Medulla oblongata (tissue), 1 donor: ENCODE results near the gene HADHB.
A peak's percentile ranks its signal among the peaks of the same experiment; 100 is the strongest.
"Not testable (repeated sequence)": the region's sequence is repeated elsewhere in the genome, so short reads cannot be mapped to it uniquely, and the experiment has no call there.

ENCODE experiments used
- DNase-seq: peaks from one replicate; pipeline ENCODE4 v3.0.0-alpha.2; 2015; ENCODE audit errors: extremely low spot score

HADHB gene

DNA sequence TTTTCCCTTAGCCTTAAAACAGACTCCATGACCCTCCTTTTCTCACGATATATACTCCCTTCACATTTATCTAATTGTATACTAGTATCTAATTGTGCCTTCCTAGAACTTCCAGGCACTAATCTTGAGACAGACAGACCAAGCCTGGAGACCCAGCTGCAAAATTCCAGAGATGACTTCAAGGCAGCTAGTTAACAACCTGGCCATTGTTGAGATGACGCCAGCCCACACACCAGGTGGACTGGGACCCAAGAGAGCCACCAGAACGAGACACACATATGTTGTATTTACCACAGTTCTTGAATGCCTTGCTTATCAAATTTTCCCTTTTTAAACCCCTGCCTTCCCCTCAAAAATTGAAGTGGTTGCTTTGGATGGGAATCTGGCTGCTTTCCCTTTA is 52.3 kb downstream of the HADHB start:
- no peak for DNase-seq

DNA sequence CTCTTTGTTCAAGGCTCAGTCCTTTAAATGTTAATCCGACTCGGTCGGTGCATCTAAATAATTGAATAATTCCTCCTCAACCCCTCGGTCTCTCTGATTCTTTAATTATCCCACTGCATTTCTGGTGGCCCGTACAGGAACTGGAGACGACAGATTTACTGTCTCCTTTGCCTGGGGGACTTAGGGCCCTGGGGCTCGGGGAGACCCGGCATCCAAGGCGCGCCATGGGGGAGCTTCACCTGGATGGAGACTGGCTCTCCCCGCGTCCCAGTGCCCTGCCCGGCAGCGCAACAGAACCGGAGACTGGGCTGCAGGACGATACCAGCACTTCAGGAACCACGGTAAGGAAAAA is 53.5 kb downstream of the HADHB start:
- DNase-seq, result peak; percentile 4

DNA sequence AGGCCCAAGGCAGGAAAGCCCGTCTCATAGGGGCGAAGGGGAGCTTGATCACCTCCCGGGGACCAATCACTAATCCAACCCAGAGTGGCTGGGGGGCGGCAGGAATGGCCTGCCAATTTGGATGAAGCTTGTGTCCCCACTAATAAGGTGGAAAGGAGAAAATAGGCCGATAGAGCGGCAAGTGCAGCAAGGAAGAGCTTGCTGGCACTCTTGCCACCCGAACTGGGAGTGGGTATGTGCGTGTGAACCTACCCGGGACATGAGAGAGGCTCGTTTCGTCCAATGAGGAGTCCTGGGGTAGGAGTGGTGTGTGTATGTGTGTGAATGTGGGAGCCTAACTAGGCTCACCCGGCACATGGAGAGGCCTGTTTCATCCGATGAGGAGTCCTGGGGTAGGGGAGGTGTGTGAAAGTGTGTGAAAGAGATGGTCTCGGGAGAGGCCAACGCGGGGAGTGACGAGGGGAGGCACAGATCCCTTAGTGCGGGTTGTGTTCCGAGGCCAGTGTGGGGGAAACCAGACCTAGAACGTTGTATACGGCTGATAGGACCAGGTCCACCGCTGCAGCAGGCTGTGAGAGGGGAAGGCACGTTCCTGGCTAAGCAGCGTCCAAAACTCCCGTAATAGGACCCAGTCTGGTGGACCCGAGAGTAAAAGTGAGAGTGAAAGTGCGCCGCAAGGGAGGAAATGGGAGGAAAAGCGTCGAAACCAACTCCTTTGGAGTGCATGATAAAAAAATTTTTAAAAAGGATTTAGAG is 54.1 kb downstream of the HADHB start:
- peak; percentile 63 for DNase-seq

DNA sequence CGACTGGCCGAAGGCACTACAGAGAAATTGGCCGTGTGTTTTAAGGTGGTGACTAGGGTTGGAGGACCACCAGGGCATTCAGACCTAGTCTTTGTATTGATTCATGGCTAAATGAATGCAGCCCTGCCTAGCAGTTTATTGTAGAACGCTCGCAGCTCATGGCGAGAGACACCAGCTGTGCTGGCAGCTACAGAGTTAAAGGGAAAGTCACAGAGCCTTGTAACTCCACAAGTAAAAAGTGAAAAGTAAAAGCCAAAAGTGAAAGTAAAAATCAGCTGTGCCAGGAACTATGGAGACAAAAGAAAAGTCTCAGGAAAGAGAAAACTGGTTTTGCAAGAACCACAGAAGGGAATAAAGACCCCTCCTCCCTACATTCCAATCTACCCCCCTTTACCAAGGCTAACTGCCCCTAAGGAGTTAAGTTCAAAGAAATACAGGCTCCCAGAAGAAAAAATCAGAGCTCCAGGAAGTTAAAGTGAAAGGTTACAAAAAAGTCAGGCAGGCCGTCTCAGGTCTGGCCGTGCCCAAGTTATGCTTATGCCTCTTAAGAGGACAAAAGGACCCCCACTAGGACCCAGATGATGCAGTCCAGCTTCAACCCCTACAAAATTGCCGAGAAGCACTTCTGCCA is 54.8 kb downstream of the HADHB start:
- peak; percentile 47 for DNase-seq

DNA sequence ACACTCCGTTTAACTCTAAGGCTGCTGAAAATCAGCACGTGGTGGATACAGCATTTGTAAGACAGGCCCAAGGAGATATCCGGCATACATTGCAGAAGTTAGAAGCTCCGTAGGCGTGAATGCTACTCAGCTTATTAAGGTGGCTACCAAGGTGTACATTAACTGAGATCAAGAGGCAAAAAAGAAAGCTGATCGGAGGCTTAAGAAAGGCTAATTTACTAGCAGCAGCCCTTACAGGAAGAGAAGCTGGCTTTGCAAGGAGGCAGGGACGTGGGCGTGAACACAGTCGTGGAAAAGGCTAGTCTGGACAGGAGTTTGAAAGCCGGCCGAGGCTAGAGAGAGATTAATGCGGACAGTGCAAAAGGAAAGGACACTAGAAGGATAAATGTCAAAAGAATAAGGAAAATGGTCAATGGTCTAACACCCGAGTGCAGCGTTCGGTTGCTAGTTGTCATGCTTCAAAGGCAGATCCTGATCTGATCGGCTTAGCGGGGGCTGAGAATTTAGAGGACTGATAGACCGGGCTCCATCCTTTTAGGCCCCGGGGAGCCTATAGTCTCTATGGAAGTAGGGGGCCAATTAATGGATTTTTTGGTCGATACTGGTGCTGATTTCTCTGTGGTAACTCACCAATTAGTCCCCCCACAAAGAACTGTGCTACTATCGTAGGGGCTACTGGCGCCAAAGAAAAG is 55.6 kb downstream of the HADHB start:
- peak; percentile 31 for DNase-seq

DNA sequence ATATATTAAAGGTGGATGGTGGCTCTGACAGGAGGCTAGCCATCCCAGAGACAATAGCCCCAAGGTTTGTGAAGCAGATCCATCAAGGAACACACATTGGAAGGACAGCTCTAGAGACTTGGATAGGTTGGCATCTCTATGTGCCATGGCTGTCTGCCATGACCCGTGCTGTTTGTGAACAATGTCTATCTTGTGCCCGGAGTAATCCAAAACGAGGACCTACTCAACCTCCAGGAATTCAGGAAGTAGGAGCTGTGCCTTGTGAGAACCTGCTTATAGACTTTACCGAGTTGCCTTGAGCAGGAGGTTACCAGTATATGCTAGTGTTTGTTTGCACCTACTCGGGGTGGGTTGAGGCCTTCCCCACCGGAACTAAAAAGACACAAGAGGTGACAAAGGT is 58.1 kb downstream of the HADHB start:
- DNase-seq, result no peak

DNA sequence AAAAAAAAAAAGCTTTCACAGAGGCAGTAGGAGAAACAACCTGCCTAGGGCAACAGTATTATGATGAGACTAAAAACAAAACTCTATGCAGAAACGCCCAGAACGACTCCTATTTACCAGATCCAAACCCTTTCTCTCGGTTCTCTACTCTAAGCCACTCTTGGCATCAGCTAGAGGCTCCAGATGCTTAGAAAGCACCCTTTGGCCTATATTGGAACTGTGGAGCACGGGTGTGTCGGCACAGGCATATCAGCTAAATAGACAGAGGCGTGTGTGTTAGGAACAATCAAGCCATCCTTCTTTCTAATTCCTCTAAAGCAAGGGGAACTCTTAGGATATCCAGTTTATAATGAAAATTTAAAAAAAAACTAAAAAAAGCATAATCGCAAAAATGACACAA is 60.4 kb downstream of the HADHB start:
- not testable (repeated sequence) for DNase-seq

DNA sequence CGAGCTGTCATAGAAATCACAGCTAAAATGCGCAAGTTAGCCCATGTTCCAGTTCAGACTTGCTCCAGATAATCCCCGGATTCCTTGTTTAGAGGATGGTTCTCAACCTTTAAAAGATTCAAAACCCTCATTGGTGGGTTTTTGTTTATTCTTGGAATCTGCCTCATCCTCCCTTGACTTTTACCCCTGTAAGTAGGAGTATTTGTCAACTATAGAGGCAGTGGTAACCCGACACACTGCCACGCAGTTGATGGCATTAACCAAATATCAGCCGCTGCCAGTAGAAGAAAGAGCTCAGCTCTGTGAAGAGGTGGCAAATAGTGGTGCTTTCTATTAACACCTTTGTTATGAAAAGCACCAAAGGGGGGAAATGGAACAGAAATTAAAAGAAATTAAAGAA is 60.8 kb downstream of the HADHB start:
- DNase-seq, result no peak

DNA sequence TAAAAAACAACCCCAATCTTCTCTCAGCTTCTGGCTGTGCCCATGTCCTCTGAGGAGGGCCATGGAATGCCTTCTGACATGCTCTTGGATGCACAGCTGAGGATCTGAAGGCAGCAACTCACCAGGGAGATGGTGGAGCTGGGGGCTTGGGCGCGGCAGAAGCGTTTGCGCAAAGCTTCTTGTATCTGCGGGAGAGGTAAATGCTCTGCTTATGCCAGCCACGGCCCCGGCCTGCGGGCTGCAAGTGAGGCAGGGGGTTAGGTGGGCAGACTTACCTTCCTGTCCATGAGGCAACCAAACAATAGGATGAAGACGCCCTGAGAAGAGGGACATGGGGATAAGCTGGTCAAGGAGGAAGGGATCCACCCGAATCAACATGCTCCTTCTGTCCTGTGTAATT is 65.2 kb downstream of the HADHB start:
- DNase-seq, result no peak

DNA sequence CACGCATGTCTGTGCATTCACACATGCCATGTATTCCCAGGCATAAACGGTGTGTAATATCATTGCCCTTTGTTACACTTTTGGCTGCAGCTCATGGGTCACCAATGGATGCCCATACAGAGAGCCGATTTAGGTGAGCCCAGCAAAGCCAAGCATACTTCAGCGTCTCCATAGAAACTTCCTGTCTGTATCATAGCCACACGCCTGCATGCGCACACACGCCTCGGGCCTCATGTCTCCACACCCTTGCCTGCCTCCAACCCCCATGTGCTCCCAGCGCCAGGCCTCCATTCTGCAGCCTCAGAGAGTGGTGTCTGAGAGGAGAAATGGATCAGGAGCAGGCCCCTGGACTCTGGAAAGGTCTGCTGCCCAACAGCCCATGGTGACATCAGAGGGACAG is 67.7 kb downstream of the HADHB start:
- no peak for DNase-seq

DNA sequence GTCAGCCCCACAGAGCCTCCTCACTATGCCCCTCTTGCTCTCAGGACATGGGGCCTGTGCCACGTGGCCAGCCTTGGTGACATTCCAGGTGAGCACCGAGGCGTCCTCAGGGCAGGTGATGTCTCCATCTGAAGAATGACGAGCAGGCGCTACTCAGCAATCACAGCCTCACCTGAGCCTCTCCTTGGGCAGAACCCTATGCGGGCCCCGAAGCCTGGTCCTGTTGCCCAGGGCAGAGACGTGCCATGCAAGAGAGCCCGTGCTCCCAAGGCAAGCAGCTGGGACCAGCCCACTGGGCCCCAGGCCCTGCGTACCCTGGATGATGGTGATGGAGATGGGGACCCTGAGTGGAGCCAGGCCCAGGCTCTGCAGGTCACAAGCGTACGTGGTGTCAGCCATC is 68.7 kb downstream of the HADHB start:
- DNase-seq, result no peak

DNA sequence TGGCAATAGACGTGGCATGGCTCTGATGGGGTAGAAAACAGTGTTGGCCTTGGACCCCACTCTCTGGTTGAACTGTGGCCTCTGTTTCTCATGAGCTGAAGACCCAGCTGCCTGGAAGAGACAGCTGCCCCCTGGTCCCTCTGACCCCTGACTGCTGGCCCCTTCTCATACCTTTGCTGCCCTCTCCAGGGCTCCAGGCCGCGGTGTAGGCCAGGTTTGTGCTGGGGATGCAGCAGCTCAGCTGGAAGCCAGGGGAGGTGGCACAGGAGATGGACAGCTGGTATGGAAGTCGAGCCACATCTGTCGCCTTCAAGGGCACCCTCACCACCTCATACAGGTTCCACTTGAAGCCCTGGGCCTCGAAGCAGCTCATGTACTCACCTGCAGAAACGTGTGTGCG is 69.5 kb downstream of the HADHB start:
- no peak for DNase-seq

DNA sequence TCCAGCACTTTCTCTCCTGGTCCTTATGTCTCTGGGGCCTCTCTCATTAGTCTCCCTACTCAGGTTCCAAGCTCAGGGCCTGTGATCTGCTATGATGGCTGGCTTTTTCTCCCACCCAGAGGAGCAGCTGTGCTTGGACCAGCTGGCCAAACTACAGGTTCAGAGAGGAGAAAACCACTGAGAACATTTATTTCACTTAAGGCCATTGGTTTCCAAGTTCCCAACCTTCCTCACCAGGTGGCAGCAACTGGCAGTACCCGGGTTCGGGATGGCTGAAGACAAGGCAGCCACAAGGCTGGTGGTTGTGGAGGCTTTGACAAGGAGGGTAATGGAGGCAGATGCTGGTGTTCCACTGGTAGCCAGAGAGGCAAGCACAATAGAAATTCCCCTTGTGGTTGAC is 71.3 kb downstream of the HADHB start:
- no peak for DNase-seq

DNA sequence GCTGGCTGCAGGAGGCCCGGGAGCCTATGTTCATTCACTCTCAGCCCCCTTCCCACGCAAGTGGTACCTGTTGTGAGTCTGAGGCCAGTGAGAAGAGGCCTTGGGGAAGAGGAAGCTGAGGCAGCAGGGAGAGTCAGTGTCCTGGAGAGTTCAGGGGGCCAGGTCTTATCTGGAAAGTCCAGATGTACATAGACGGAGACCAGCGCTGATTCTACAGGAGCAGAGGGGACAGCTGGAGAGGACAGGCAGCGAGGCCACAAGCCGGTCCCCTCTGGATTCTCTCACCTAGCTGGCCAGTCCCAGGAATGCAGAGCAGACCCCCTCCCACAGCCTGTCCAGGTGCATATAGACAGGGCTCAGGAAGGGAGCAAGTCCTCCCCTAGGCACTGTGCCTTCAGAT is 72.1 kb downstream of the HADHB start:
- DNase-seq, result no peak

DNA sequence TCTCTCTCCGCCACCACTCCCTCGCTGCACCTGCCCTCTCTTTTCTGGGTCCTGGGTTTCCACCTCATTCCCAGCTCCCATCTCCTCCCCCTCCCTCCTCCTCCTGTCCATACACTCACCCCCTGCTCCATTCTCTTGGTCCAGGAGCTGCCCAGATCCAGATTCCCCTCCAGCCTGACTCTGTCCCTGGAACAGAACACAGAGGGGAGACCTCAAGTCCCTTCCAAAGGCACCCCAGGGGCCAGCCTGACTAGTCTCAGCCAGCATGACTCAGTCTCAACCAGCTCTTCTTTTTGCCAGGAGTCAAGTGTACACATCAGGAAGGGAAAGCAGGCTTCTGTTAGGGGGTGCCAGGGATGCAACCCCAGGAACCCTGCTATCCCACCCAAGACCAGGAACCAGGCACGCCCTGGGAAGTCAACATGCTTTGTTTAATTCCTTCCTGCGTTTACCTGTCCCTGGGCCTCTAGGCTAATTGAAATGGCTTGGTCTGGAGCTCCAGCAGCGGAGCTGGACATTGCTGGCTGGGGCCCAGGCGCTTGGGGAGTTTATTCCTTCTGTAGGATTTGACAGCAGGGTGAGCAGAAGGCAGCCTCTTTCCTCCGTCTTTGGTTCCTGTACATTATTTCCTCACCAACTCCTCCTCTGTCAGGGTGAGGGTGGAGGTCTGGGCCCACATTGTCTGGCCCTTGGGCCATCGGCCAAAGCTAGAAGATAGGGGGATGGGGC is 72.8 kb downstream of the HADHB start:
- DNase-seq, result no peak

DNA sequence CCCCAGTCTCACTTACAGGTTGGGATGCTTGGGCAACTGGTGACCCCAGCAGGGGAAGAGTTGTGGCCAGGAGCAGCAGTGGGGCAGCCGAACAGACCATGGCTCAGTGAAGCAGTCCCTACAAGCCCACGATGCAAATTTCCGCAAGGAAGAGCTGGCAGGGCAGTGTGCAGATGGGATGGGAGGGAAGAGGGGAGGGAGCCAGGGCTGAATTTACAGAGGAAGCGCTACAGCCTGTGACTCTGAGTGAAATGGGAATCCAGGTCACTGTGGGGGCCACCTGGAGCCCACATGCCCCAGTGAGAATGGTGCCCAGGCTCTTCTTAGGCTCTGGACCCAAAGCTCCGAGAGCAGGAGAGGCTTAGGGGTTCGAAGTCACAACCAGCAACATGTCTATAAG is 74.2 kb downstream of the HADHB start:
- DNase-seq, result no peak

DNA sequence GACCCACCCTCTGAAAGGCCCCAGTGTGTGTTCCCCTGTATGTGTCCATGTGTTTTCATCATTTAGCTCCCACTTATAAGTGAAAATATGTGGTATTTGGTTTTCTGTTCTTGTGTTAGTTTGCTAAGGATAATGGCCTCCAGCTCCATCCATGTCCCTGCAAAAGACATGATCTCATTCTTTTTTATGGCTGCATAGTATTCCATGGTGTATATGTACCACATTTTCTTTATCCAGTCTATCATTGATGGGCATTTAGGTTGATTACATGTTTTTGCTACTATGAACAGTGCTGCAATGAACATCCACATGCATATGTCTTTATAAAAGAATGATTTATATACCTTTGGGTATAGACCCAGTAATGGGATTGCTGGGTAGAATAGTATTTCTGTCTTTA is 79.7 kb downstream of the HADHB start:
- not testable (repeated sequence) for DNase-seq

DNA sequence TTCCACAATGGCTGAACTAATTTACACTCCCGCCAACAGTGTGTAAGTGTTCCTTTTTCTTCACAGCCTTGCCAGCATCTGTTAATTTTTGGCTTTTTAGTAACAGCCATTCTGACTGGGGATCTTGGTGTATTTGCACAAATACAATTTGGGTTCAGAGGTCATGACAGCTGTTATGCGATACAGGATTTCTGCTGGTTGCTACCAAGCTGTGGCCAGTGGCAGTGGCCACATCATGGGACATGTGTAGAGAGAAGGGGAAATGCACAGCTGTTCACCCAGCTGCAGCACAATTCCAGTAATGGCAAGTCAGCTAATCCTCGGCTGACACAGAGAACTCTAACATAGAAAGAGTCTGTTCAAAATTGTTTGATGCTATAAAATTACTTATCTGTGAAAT is 80.2 kb downstream of the HADHB start:
- no peak for DNase-seq

DNA sequence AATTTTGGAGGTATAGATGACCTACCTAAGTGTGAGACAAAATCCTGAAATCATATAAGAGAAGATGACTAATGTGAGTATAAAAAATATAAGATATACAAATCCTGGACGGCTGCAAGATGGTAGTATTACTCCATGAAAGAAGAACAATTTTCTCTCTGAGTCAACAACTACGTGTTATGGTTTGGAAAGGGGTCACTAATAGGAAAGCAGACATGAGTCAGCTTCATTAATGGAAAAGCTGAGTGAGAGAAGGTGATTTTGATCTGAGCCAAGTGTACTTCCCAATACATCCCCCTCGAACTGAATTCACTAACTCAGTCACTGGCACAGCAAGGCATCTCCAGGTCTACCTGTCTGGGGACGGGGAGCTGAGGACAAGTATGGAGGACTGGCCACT is 81.1 kb downstream of the HADHB start:
- DNase-seq, result no peak

DNA sequence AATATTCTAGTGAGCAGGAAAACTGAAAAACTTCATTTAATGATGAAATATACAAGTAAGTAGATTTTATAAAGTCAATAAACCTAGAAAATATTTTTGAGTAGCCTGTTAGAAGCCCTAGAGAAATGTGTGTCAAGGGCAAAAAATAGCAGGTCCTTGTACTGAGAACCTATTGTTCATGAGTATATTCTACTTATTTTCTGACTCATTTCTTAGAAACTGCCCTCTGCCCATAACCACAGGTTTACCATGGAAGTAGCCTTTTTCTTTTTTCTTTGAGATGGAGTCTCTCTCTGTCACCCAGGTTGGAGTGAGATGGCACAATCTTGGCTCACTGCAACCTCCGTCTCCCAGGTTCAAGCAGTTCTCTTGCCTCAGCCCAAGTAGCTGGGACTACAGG is 81.8 kb downstream of the HADHB start:
- DNase-seq, result no peak

DNA sequence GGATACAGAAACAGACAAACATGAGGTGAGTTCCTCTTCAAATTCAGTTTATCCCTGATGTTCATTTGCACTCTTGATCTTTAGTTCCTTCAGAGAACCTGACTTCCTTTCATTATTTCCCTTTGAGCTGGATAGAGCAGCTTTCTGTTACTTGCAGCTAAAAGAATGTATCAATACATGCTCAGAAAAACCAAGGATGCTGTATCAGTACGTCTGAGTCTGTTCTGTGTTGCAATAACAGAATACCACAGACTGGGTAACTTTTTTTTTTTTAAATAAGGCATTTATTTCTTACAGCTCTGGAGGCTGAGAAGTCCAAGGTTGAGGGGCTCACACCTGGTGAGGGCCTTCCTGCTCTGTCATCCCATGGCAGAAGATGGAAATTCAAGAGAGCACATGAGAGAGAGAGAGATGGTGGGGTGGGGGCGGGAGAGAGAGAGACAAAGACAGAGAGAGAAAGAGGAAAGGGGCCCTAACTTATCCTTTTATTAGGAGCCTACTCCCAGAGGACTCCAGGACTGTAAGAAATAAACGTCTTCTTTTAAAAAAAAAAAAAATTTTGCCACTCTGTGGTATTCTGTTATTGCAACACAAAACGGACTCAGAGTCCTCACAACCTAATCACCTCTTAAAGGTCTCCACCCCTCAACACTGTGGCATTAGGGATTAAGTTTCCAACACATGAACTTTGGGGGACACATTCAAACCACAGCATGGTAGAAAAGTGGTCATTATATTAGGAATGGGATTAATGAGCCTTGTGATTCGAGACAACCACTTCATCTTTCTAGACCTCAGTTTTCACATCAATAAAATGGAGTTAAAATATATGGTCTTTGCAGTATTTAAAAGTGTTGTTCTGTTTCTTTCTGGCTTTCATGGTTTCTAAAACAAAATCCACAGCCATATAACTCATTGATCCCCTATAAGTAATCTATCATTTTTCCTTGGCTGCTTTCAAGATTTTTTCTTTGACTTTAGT is 82.8 kb downstream of the HADHB start:
- DNase-seq, result no peak
